GM12801 (cell line): ENCODE data around the gene GPRIN1.

ENCODE experiments used
- TF ChIP-seq, protein P1 (sequence below): IDR thresholded peaks from one replicate; pipeline ENCODE4 v1.5.1; 2011; ENCODE audit warnings: control low read depth; ENCODE audit not compliant: insufficient read length; ENCODE audit errors: extremely low read depth

GPRIN1 gene

DNA sequence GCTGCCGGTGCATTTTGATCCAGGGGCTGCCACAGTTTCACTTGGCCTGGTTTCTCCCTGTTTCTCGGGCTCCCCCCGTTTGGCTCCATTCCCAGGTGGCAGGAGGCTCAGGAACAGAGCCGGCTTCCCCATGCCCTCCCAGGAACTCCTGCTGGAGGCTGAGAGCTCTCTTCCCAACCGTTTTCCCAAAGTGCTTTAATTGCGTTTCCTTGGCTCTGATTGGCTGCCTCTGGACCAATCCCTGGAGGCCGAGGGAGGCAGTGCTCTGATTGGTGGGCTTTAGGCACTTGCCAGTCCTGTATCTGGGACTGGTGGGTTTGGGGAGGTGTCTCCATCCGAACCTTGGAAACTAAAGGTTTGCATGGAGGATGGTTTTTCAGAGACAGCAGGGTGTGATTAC lies 42.2 kb upstream of the GPRIN1 start:
- TF ChIP-seq, protein P1, sequence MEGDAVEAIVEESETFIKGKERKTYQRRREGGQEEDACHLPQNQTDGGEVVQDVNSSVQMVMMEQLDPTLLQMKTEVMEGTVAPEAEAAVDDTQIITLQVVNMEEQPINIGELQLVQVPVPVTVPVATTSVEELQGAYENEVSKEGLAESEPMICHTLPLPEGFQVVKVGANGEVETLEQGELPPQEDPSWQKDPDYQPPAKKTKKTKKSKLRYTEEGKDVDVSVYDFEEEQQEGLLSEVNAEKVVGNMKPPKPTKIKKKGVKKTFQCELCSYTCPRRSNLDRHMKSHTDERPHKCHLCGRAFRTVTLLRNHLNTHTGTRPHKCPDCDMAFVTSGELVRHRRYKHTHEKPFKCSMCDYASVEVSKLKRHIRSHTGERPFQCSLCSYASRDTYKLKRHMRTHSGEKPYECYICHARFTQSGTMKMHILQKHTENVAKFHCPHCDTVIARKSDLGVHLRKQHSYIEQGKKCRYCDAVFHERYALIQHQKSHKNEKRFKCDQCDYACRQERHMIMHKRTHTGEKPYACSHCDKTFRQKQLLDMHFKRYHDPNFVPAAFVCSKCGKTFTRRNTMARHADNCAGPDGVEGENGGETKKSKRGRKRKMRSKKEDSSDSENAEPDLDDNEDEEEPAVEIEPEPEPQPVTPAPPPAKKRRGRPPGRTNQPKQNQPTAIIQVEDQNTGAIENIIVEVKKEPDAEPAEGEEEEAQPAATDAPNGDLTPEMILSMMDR = no peak

DNA sequence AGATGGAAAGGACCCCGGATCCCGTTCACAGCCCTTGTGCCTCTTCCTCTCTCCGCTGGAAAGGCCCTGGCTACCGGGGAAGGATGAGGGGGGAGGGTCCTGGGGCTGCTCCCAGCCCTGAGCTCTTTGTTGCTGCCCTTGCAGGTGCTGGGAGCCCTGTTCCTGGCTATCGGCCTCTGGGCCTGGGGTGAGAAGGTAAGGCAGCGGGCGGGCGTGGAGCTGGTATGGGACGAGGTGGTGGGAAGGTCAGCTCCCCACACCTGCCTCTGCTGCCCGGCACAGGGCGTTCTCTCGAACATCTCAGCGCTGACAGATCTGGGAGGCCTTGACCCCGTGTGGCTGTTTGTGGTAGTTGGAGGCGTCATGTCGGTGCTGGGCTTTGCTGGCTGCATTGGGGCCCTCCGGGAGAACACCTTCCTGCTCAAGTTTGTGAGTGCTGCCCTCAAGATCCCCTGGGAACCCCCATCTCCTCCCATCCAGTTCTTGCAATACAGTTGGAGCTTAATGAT lies 41.6 kb upstream of the GPRIN1 start:
- TF ChIP-seq, protein P1 = no peak

DNA sequence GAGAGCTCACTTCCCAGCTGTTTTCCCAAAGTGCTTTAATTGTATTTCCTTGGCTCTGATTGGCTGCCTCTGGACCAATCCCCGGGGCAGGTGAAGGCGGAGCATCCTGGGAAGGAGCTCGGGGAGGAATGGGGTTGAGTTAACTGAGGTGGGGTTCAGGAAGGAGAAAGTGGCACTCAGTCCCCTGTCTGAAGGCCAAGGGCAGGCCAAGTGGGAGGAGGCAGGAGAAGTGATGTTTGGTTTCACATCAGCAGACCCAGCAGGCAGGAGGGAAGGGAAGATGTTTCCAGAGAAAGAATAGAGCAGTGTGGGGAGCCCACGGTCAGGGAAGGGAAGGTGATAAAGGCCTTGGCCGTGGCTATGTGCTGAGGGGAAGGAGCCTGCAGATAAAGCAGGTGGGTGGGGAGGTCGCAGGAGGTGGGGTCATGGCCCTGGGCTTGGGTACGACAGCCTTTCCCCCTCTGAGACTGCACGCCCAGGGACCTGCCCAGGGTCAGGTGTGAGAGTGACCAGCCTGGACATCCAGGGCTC lies 40.5 kb upstream of the GPRIN1 start:
- TF ChIP-seq, protein P1 = no peak

DNA sequence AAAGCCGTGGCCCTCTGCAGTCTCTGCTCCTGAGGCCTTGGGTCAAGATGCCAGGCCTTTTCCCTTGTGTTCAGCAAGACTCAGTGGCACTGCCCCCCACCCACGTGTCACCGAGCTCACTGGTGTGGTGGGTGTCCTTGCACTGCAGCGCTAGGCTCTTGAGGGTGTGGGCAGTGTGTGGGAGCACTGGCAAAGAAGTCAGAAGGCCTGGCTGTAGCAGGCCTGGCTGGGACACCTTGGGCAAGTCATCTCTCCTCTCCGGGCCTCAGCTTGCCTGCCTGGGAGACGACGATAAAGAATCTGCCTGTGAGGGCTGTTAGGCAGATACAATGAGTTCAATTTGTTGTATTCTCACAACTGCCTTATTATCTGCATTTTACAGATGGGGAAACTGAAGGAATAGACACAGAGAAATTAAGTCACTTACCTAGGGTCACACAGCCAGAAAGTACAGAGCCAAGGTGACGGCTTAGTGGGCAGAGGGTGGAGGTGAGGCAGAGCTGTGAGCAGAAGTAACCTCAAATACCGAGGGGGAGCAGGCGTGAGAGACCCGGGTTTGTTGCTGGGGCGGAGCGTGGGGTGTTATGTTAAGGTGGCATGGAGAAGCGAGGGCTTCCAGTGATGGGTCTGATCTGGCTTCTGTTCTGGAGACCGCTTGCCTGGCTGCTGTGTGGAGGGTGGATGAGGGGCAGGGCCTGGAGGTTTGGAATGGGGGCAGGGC lies 38.7 kb upstream of the GPRIN1 start:
- TF ChIP-seq, protein P1 = no peak

DNA sequence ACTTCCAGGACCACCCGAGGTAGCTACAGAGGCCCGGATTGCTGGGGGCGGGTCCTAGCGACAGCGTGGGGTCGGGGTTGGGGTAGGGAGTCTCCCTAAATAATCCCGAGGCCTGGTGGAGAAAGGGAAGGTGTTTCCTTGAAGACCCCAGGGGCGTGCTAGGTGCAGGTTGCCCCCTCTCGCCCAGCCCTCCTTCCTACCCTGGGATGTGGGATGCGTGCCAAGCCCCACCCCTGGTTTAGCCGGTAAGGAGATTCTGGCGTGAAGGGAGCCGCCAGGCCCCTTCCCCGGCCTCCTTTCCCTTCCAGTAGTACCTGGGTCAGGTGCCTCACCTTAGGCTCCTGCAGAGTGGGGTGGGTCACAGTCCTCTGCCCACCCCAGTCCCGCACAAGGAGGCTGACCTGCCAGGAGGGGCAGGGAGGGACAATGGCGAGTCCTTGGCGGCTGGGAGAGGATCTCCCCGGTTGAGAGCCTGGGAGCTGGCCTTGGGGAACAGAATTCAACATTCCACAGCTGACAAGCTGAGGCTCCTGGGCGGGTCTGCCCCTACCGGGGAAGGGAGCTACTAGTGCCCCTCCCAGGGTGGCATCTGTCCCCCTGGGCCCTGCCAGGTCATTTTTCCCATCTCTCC lies 38.0 kb upstream of the GPRIN1 start:
- TF ChIP-seq, protein P1 = no peak

DNA sequence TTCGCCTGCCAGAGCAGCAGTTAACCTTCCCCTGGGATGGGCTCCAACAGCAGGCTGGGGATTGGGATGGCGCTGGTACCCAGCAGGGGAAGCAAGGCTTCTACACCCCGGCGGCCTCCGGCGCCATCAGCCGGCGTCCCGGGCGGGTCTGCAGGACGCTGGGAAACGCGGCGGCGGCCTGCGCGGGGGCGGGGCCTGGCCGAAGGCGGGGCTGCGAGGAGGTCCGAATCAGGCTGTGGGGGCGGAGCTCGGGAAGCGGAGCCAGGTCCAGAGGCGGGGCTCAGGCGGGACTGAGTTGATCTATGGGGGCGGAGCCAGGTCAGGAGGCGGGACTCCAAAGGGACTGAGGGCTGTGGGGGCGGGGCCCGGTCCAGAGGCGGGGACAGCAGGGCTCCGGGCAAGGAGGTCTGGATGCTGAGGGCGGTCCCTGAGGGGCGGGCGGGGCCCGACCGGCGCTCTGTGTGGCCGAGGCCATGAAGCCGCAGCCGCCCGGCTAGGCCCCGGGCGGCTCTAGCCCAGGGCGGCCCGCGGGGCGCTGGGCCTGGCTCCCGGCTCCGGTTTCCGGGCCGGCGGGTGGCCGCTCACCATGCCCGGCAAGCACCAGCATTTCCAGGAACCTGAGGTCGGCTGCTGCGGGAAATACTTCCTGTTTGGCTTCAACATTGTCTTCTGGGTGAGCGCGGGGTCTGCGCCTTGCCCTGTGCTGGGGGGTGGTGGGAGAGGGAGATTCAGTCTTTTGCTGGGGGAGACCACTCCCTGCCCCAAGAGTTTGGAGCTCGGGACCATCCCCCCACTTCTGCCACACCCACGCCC lies 37.3 kb upstream of the GPRIN1 start, which contains the start of gene TSPAN17:
TSS of gene TSPAN17 (plus strand) at position 455 of the 813 bp plus-strand sequence. CDS start at position 587, 132 bp downstream.
- TF ChIP-seq, protein P1 = no peak

DNA sequence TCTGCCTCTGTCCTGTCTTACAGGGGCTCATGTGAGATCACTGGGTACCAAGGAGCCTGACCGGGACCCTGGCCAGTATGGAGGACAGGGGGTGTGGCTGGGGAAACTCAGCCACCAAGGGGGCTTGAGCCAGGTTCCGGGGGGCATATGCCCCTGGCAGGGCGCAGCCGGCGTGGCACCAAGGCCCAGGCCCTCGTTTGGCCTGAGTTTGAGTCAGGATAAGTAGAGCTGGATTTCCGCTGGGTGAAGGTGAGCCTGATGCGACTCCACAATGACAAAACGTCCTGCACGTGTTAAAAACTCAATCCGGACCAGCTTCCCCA lies 36.7 kb upstream of the GPRIN1 start:
- TF ChIP-seq, protein P1 = no peak
